ENCODE measurements around the gene SDSL. TPM values are rescaled to one million over a fixed set of nuclear protein-coding genes. Genes with fewer than 3 reads are reported as not detected.

The SDSL gene
- total and polyA plus RNA-seq, 10 of the 15 experiments (the other 5 are each of a cell fraction or from before 2014, with no cell fraction given), result 0.18 to 4.4 (median 1.0) TPM

- TF ChIP-seq FOS (IDR thresholded peaks at IDR 0.05; ENCODE audit: borderline replicate concordance, extremely low read depth, insufficient read length) (no peak), POLR2AphosphoS5 (IDR thresholded peaks at IDR 0.05; ENCODE audit: low read length) (no peak), ZNF384 (IDR thresholded peaks at IDR 0.05; ENCODE audit: borderline replicate concordance, low read depth, low read length) (no peak), ATF7 (IDR thresholded peaks at IDR 0.05; ENCODE audit: low read depth) (no peak), TCF7 (IDR thresholded peaks at IDR 0.05; ENCODE audit: borderline replicate concordance) (no peak)
- TF ChIP-seq, protein P1, sequence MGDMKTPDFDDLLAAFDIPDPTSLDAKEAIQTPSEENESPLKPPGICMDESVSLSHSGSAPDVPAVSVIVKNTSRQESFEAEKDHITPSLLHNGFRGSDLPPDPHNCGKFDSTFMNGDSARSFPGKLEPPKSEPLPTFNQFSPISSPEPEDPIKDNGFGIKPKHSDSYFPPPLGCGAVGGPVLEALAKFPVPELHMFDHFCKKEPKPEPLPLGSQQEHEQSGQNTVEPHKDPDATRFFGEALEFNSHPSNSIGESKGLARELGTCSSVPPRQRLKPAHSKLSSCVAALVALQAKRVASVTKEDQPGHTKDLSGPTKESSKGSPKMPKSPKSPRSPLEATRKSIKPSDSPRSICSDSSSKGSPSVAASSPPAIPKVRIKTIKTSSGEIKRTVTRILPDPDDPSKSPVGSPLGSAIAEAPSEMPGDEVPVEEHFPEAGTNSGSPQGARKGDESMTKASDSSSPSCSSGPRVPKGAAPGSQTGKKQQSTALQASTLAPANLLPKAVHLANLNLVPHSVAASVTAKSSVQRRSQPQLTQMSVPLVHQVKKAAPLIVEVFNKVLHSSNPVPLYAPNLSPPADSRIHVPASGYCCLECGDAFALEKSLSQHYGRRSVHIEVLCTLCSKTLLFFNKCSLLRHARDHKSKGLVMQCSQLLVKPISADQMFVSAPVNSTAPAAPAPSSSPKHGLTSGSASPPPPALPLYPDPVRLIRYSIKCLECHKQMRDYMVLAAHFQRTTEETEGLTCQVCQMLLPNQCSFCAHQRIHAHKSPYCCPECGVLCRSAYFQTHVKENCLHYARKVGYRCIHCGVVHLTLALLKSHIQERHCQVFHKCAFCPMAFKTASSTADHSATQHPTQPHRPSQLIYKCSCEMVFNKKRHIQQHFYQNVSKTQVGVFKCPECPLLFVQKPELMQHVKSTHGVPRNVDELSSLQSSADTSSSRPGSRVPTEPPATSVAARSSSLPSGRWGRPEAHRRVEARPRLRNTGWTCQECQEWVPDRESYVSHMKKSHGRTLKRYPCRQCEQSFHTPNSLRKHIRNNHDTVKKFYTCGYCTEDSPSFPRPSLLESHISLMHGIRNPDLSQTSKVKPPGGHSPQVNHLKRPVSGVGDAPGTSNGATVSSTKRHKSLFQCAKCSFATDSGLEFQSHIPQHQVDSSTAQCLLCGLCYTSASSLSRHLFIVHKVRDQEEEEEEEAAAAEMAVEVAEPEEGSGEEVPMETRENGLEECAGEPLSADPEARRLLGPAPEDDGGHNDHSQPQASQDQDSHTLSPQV (IDR thresholded peaks at IDR 0.05), result no peak
Observed at GRCh38 chr12:113485330-113485729, 63.1 kb downstream of the SDSL start (continued).

GRCh38 chr12:113486722-113487121 lies 64.5 kb downstream of the SDSL start:
- no peak for ATAC-seq
- Histone ChIP-seq H3K4me1 (ENCODE audit: control insufficient read depth, insufficient read depth, low read length) (no peaks in the 10 kb centered on the region), H3K4me2 (ENCODE audit: control insufficient read depth, insufficient read depth) (no peak overlapping the region), H3K9ac (ENCODE audit: control insufficient read depth, insufficient read depth, low read length) (no peak overlapping the region), H3K36me3 (ENCODE audit: control insufficient read depth in 2 of 2, insufficient read depth in 2 of 2, low read length in 1 of 2) (no peaks in the 10 kb centered on the region), H3K27me3 (replicated peaks in 1 of 2; ENCODE audit: control insufficient read depth in 2 of 2, insufficient read depth in 2 of 2, low read length in 1 of 2) (peaks cover 3 to 7% of the 10 kb centered on the region in 2 experiments; a peak in 3 of 4 replicates), H2AFZ (ENCODE audit: control insufficient read depth, low read depth, low read length) (no peak overlapping the region), H3K27ac (ENCODE audit: control insufficient read depth, insufficient read depth) (no peak overlapping the region), H3K9me3 (replicated peaks; ENCODE audit: control insufficient read depth, insufficient read depth, low read length) (no peaks in the 10 kb centered on the region), H3K4me3 (no peak overlapping the region), H4K20me1 (ENCODE audit: control insufficient read depth, insufficient read depth) (no peaks in the 10 kb centered on the region), H3K79me2 (ENCODE audit: control insufficient read depth, insufficient read depth, low read length) (no peaks in the 10 kb centered on the region)
- 25% methylated on average over 4 of the region's 4 CpGs for WGBS (ENCODE audit: insufficient coverage, insufficient replicate concordance, low lambda C conversion rate, missing lambda C conversion rate)
- DNase-seq (ENCODE audit: low read depth, low spot score), result no peak
- SMC1A ChIA-PET (ENCODE audit: uncharacterized antibody, unreplicated experiment), result no interaction called here
- intact Hi-C loops (cut with micrococcal nuclease; ENCODE audit: unreplicated experiment), result no loop called here
- CTCF ChIA-PET, result no interaction called here
- BruUV-seq (replicated peaks), result no TSS peak
- no peak for TF ChIP-seq SREBF1 (IDR thresholded peaks at IDR 0.05; ENCODE audit: low read length)
- no peak for FAIRE-seq
- in situ Hi-C loops (cut with MboI), result no loop called here
- POLR2A ChIA-PET, result no interaction called here
- RAD21 ChIA-PET (ENCODE audit: unreplicated experiment), result no interaction called here

Other genes starting within 250 kb of the SDSL start
- 44.3 and 58.9 TPM in 2 replicates for gene DDX54, start 236.9 kb upstream of the SDSL start, total RNA-seq (2014; rRNA removed)
- gene DDX54, start 236.9 kb upstream of the SDSL start, total RNA-seq (2014; rRNA removed; fragmentation: Illumina TruSeq; extraction: Trizol), result 24.7 and 28.8 TPM in 2 replicates
- gene DDX54, start 236.9 kb upstream of the SDSL start, total RNA-seq (2021), result 94.6 and 115 TPM in 2 replicates
- 37.5 and 73.2 TPM in 2 replicates for gene DDX54, start 236.9 kb upstream of the SDSL start, polyA plus RNA-seq (2011; rRNA removed)
- 6.2 and 27.9 TPM in 2 replicates for gene DDX54, start 236.9 kb upstream of the SDSL start, polyA plus RNA-seq (2014; fragmentation: Illumina TruSeq; extraction: Trizol)
- 1 to 10 TPM; 1.9 to 8.6 TPM for gene DDX54, start 236.9 kb upstream of the SDSL start, polyA plus RNA-seq (2014; fragmentation: Nextera tagmentation; extraction: Ambion mirVana)
- gene DDX54, start 236.9 kb upstream of the SDSL start, polyA plus RNA-seq (2014; rRNA removed), result 53.7 and 67.0 TPM in 2 replicates
- 10 to 100 TPM; 69.7 to 71.9 TPM for gene DDX54, start 236.9 kb upstream of the SDSL start, polyA plus RNA-seq (2016; fragmentation: Nextera tagmentation; extraction: Ambion mirVana)
- 32.8 and 39.6 TPM in 2 replicates for gene RITA1, start 236.7 kb upstream of the SDSL start, total RNA-seq (2014; rRNA removed)
- 16.3 and 18.9 TPM in 2 replicates for gene RITA1, start 236.7 kb upstream of the SDSL start, total RNA-seq (2014; rRNA removed; fragmentation: Illumina TruSeq; extraction: Trizol)
- gene RITA1, start 236.7 kb upstream of the SDSL start, total RNA-seq (2021), result 29.2 and 31.4 TPM in 2 replicates
- 15.2 and 19.9 TPM in 2 replicates for gene RITA1, start 236.7 kb upstream of the SDSL start, polyA plus RNA-seq (2011; rRNA removed)
- gene RITA1, start 236.7 kb upstream of the SDSL start, polyA plus RNA-seq (2014; fragmentation: Illumina TruSeq; extraction: Trizol), result 5.3 and 13.7 TPM in 2 replicates
- gene RITA1, start 236.7 kb upstream of the SDSL start, polyA plus RNA-seq (2014; fragmentation: Nextera tagmentation; extraction: Ambion mirVana), result 1 to 10 TPM; 2.3 to 6.4 TPM
- gene RITA1, start 236.7 kb upstream of the SDSL start, polyA plus RNA-seq (2014; rRNA removed), result 27.3 and 29.8 TPM in 2 replicates
- 10 to 100 TPM; 37.4 to 39.9 TPM for gene RITA1, start 236.7 kb upstream of the SDSL start, polyA plus RNA-seq (2016; fragmentation: Nextera tagmentation; extraction: Ambion mirVana)
- gene TPCN1, start 200.9 kb upstream of the SDSL start, total RNA-seq (2014; rRNA removed), result 10.3 and 10.4 TPM in 2 replicates
- gene TPCN1, start 200.9 kb upstream of the SDSL start, total RNA-seq (2014; rRNA removed; fragmentation: Illumina TruSeq; extraction: Trizol), result 7.0 and 8.0 TPM in 2 replicates
- 26.6 and 30.9 TPM in 2 replicates for gene TPCN1, start 200.9 kb upstream of the SDSL start, total RNA-seq (2021)
- gene TPCN1, start 200.9 kb upstream of the SDSL start, polyA plus RNA-seq (2011; rRNA removed), result 12.8 and 21.7 TPM in 2 replicates
- 8.3 and 17.1 TPM in 2 replicates for gene TPCN1, start 200.9 kb upstream of the SDSL start, polyA plus RNA-seq (2014; fragmentation: Illumina TruSeq; extraction: Trizol)
- gene TPCN1, start 200.9 kb upstream of the SDSL start, polyA plus RNA-seq (2014; fragmentation: Nextera tagmentation; extraction: Ambion mirVana), result 1 to 10 TPM in 1 of 2 experiments, under 1 TPM in 1; 0.79 to 1.0 TPM
- gene TPCN1, start 200.9 kb upstream of the SDSL start, polyA plus RNA-seq (2014; rRNA removed), result 24.4 and 26.4 TPM in 2 replicates
- 10 to 100 TPM; 22.6 to 24.8 TPM for gene TPCN1, start 200.9 kb upstream of the SDSL start, polyA plus RNA-seq (2016; fragmentation: Nextera tagmentation; extraction: Ambion mirVana)
- gene SLC8B1, start 87.3 kb upstream of the SDSL start, total RNA-seq (2014; rRNA removed), result 4.7 and 7.0 TPM in 2 replicates
- gene SLC8B1, start 87.3 kb upstream of the SDSL start, total RNA-seq (2014; rRNA removed; fragmentation: Illumina TruSeq; extraction: Trizol), result 4.0 and 4.3 TPM in 2 replicates
- gene SLC8B1, start 87.3 kb upstream of the SDSL start, total RNA-seq (2021), result 6.9 and 9.5 TPM in 2 replicates
- gene SLC8B1, start 87.3 kb upstream of the SDSL start, polyA plus RNA-seq (2011; rRNA removed), result 6.5 and 12.3 TPM in 2 replicates
- 4.3 and 4.9 TPM in 2 replicates for gene SLC8B1, start 87.3 kb upstream of the SDSL start, polyA plus RNA-seq (2014; fragmentation: Illumina TruSeq; extraction: Trizol)
- under 1 TPM; 0.18 to 0.20 TPM for gene SLC8B1, start 87.3 kb upstream of the SDSL start, polyA plus RNA-seq (2014; fragmentation: Nextera tagmentation; extraction: Ambion mirVana)
- 7.8 and 8.4 TPM in 2 replicates for gene SLC8B1, start 87.3 kb upstream of the SDSL start, polyA plus RNA-seq (2014; rRNA removed)
- gene SLC8B1, start 87.3 kb upstream of the SDSL start, polyA plus RNA-seq (2016; fragmentation: Nextera tagmentation; extraction: Ambion mirVana), result 1 to 10 TPM; 6.5 to 8.7 TPM
- 3.3 and 4.8 TPM in 2 replicates for gene PLBD2, start 63.8 kb upstream of the SDSL start, total RNA-seq (2014; rRNA removed)
- 1.1 and 1.4 TPM in 2 replicates for gene PLBD2, start 63.8 kb upstream of the SDSL start, total RNA-seq (2014; rRNA removed; fragmentation: Illumina TruSeq; extraction: Trizol)
- 16.6 and 16.8 TPM in 2 replicates for gene PLBD2, start 63.8 kb upstream of the SDSL start, total RNA-seq (2021)
- 2.4 and 5.0 TPM in 2 replicates for gene PLBD2, start 63.8 kb upstream of the SDSL start, polyA plus RNA-seq (2011; rRNA removed)
- gene PLBD2, start 63.8 kb upstream of the SDSL start, polyA plus RNA-seq (2014; fragmentation: Illumina TruSeq; extraction: Trizol), result 9.2 and 9.6 TPM in 2 replicates
- gene PLBD2, start 63.8 kb upstream of the SDSL start, polyA plus RNA-seq (2014; fragmentation: Nextera tagmentation; extraction: Ambion mirVana), result 1 to 10 TPM; 1.6 to 2.3 TPM
- 6.9 and 7.8 TPM in 2 replicates for gene PLBD2, start 63.8 kb upstream of the SDSL start, polyA plus RNA-seq (2014; rRNA removed)
- gene PLBD2, start 63.8 kb upstream of the SDSL start, polyA plus RNA-seq (2016; fragmentation: Nextera tagmentation; extraction: Ambion mirVana), result 10 to 100 TPM in 1 of 2 experiments, 1 to 10 TPM in 1; 9.3 to 14.9 TPM
- gene SDS, start 18.5 kb upstream of the SDSL start, total RNA-seq (2014; rRNA removed), result not detected in 2 replicates
- not detected in 2 replicates for gene SDS, start 18.5 kb upstream of the SDSL start, total RNA-seq (2014; rRNA removed; fragmentation: Illumina TruSeq; extraction: Trizol)
- 0.18 TPM in 1 of 2 replicates, not detected in the other for gene SDS, start 18.5 kb upstream of the SDSL start, total RNA-seq (2021)
- not detected in 2 replicates for gene SDS, start 18.5 kb upstream of the SDSL start, polyA plus RNA-seq (2011; rRNA removed)
- not detected in 2 replicates for gene SDS, start 18.5 kb upstream of the SDSL start, polyA plus RNA-seq (2014; fragmentation: Illumina TruSeq; extraction: Trizol)
- not detected for gene SDS, start 18.5 kb upstream of the SDSL start, polyA plus RNA-seq (2014; fragmentation: Nextera tagmentation; extraction: Ambion mirVana)
- gene SDS, start 18.5 kb upstream of the SDSL start, polyA plus RNA-seq (2014; rRNA removed), result not detected in 2 replicates
- not detected for gene SDS, start 18.5 kb upstream of the SDSL start, polyA plus RNA-seq (2016; fragmentation: Nextera tagmentation; extraction: Ambion mirVana)
- not detected in 2 replicates for gene LHX5, start 49.5 kb downstream of the SDSL start, total RNA-seq (2014; rRNA removed)
- not detected in 2 replicates for gene LHX5, start 49.5 kb downstream of the SDSL start, total RNA-seq (2014; rRNA removed; fragmentation: Illumina TruSeq; extraction: Trizol)
- not detected in 2 replicates for gene LHX5, start 49.5 kb downstream of the SDSL start, total RNA-seq (2021)
- 0.03 TPM in 1 of 2 replicates, not detected in the other for gene LHX5, start 49.5 kb downstream of the SDSL start, polyA plus RNA-seq (2011; rRNA removed)
- not detected in 2 replicates for gene LHX5, start 49.5 kb downstream of the SDSL start, polyA plus RNA-seq (2014; fragmentation: Illumina TruSeq; extraction: Trizol)
- not detected for gene LHX5, start 49.5 kb downstream of the SDSL start, polyA plus RNA-seq (2014; fragmentation: Nextera tagmentation; extraction: Ambion mirVana)
- gene LHX5, start 49.5 kb downstream of the SDSL start, polyA plus RNA-seq (2014; rRNA removed), result not detected in 2 replicates
- not detected for gene LHX5, start 49.5 kb downstream of the SDSL start, polyA plus RNA-seq (2016; fragmentation: Nextera tagmentation; extraction: Ambion mirVana)